IMR-90 (cell line): Measurements from ENCODE around the gene PCBP3. TPM values are rescaled to one million over a fixed set of nuclear protein-coding genes. Genes with fewer than 3 reads are reported as not detected.

ENCODE experiments used
- ATAC-seq: fragments of 200-7000 bp; cut with Tn5 transposase; 2 replicates; pipeline ENCODE4 v1.9.1; 2020; ENCODE audit warnings: low read depth, mild to moderate bottlenecking, moderate library complexity
- BruUV-seq: library from RNA; stranded (reverse); fragments of 400-500 nt; replicated peaks from 2 replicates; lab custom pipeline; 2021; lab: Mats Ljungman, UMichigan
- CTCF ChIA-PET: fragments of 300-600 bp; formaldehyde crosslinking; extraction: SDS; loops from one replicate; lab custom pipeline; 2021; ENCODE audit warnings: antibody characterized with exemption; lab: Yijun Ruan, JAX
- POLR2A ChIA-PET: fragments of 300-600 bp; sonication (Branson Sonifier 250); formaldehyde crosslinking; loops from one replicate; lab custom pipeline; 2022; ENCODE audit warnings: antibody characterized with exemption; ENCODE audit not compliant: unreplicated experiment; lab: Charles Lee
- DNase-seq: peaks from one replicate; pipeline ENCODE4 v3.0.0; 2013
- H2AFZ ChIP-seq: replicated peaks from 2 replicates; pipeline ENCODE3; 2013; ENCODE audit warnings: low read length, mild to moderate bottlenecking; ENCODE audit not compliant: poor library complexity
- H2AK5ac ChIP-seq: 2 replicates; pipeline ENCODE4 v1.6.1; 2013; ENCODE audit warnings: low read depth, low read length, inconsistent platforms
- H2AK9ac ChIP-seq: replicated peaks from 2 replicates; pipeline ENCODE3; 2013; ENCODE audit warnings: mild to moderate bottlenecking, low read depth, low read length, moderate library complexity; ENCODE audit not compliant: poor library complexity
- H2BK120ac ChIP-seq: 2 replicates; pipeline ENCODE4 v1.6.1; 2013; ENCODE audit warnings: low read depth, low read length, inconsistent platforms
- H2BK15ac ChIP-seq: 3 replicates; pipeline ENCODE4 v1.6.1; 2013; ENCODE audit warnings: low read depth, low read length, inconsistent platforms
- H2BK20ac ChIP-seq: 2 replicates; pipeline ENCODE4 v1.6.1; 2013; ENCODE audit warnings: low read depth, mild to moderate bottlenecking, inconsistent platforms, low read length, moderate library complexity
- H2BK5ac ChIP-seq: 2 replicates; pipeline ENCODE4 v1.6.1; 2013; ENCODE audit warnings: mild to moderate bottlenecking, low read depth, low read length, inconsistent platforms; ENCODE audit not compliant: poor library complexity, severe bottlenecking
- H3K14ac ChIP-seq: replicated peaks from 2 replicates; pipeline ENCODE4 v1.6.1; 2013; ENCODE audit warnings: low read depth, low read length, inconsistent platforms
- H3K18ac ChIP-seq: 2 replicates; pipeline ENCODE4 v1.6.1; 2013; ENCODE audit warnings: low read depth, low read length, control low read depth
- H3K23ac ChIP-seq: 2 replicates; pipeline ENCODE4 v1.6.1; 2013; ENCODE audit warnings: low read depth, low read length, inconsistent platforms
- H3K27ac ChIP-seq: 2 replicates; pipeline ENCODE4 v1.5.1; 2013; ENCODE audit warnings: mild to moderate bottlenecking, control low read depth, low read length; ENCODE audit not compliant: insufficient read depth
- H3K27me3 ChIP-seq: 2 replicates; pipeline ENCODE4 v1.6.1; 2013; ENCODE audit warnings: low read length; ENCODE audit not compliant: control insufficient read depth, insufficient read depth
- H3K36me3 ChIP-seq: 2 replicates; pipeline ENCODE4 v1.6.1; 2013; ENCODE audit warnings: low read length, mixed read lengths; ENCODE audit not compliant: control insufficient read depth, insufficient read depth
- H3K4ac ChIP-seq: 2 replicates; pipeline ENCODE4 v1.6.1; 2013; ENCODE audit warnings: low read depth, low read length, inconsistent platforms
- H3K4me1 ChIP-seq: 2 replicates; pipeline ENCODE4 v1.6.1; 2013; ENCODE audit warnings: low read length, mixed read lengths; ENCODE audit not compliant: control insufficient read depth, insufficient read depth
- H3K4me2 ChIP-seq: 2 replicates; pipeline ENCODE4 v1.6.1; 2013; ENCODE audit warnings: low read depth, mild to moderate bottlenecking, control low read depth, low read length, moderate library complexity
- H3K4me3 ChIP-seq: 2 replicates; pipeline ENCODE4 v1.5.1; 2013; ENCODE audit warnings: low read depth, mild to moderate bottlenecking, control low read depth, low read length, moderate library complexity; ENCODE audit not compliant: insufficient read depth
- H3K56ac ChIP-seq: 2 replicates; pipeline ENCODE4 v1.6.1; 2013; ENCODE audit warnings: low read length, inconsistent platforms; ENCODE audit not compliant: insufficient read depth; ENCODE audit errors: extremely low read depth
- H3K79me1 ChIP-seq, 2 experiments: 2 replicates each; pipeline ENCODE4 v1.6.1; 2013; ENCODE audit warnings: low read length in 2 of 2, inconsistent platforms in 1 of 2, low read depth in 1 of 2
- H3K9ac ChIP-seq: 2 replicates; pipeline ENCODE4 v1.6.1; 2013; ENCODE audit warnings: low read depth, low read length, control low read depth
- H3K9me1 ChIP-seq: 2 replicates; pipeline ENCODE4 v1.6.1; 2013; ENCODE audit warnings: low read length, inconsistent platforms; ENCODE audit not compliant: insufficient read depth
- H3K9me3 ChIP-seq: 2 replicates; pipeline ENCODE4 v1.6.1; 2013; ENCODE audit warnings: low read length; ENCODE audit not compliant: control insufficient read depth, insufficient read depth
- H4K20me1 ChIP-seq: 2 replicates; pipeline ENCODE4 v1.6.1; 2013; ENCODE audit warnings: low read length, inconsistent platforms; ENCODE audit not compliant: insufficient read depth
- H4K5ac ChIP-seq: 2 replicates; pipeline ENCODE4 v1.6.1; 2013; ENCODE audit warnings: mild to moderate bottlenecking, low read depth, low read length, control low read depth
- H4K8ac ChIP-seq, 2 experiments: 2 replicates each; pipeline ENCODE4 v1.6.1; 2013; ENCODE audit warnings: low read depth in 2 of 2, low read length in 2 of 2, control low read depth in 1 of 2, inconsistent platforms in 1 of 2
- H4K91ac ChIP-seq: 2 replicates; pipeline ENCODE4 v1.6.1; 2013; ENCODE audit warnings: low read depth, low read length, inconsistent platforms; ENCODE audit not compliant: insufficient read depth
- BHLHE40 ChIP-seq: fragments of 150-350 bp; IDR thresholded peaks from 2 replicates; pipeline ENCODE4 v1.6.1; 2016; ENCODE audit warnings: mild to moderate bottlenecking, low read depth, low read length
- CEBPB ChIP-seq: IDR thresholded peaks from 2 replicates; pipeline ENCODE4 v1.6.1; 2012; ENCODE audit warnings: low read depth, low read length, improper control_type of control experiment
- CHD1 ChIP-seq: IDR thresholded peaks from 2 replicates; pipeline ENCODE4 v1.6.1; 2012; ENCODE audit warnings: low read depth, low read length, improper control_type of control experiment
- CTCF ChIP-seq: conservative IDR thresholded peaks from 2 replicates; pipeline ENCODE4 v1.5.1; 2012; ENCODE audit warnings: mild to moderate bottlenecking, low read depth, low read length, improper control_type of control experiment
- FOS ChIP-seq: fragments of 150-350 bp; IDR thresholded peaks from 2 replicates; pipeline ENCODE4 v1.6.1; 2016; ENCODE audit warnings: low read depth, low read length
- MAFK ChIP-seq: IDR thresholded peaks from 2 replicates; pipeline ENCODE4 v1.6.1; 2012; ENCODE audit warnings: low read depth, low read length, improper control_type of control experiment
- MAZ ChIP-seq: IDR thresholded peaks from 2 replicates; pipeline ENCODE4 v1.6.1; 2012; ENCODE audit warnings: low read depth, mild to moderate bottlenecking, low read length, improper control_type of control experiment, moderate library complexity, borderline replicate concordance
- MXI1 ChIP-seq: IDR thresholded peaks from 2 replicates; pipeline ENCODE4 v1.6.1; 2012; ENCODE audit warnings: low read depth, mild to moderate bottlenecking, low read length, moderate library complexity, borderline replicate concordance
- NFE2L2 ChIP-seq: fragments of 150-350 bp; IDR thresholded peaks from 2 replicates; pipeline ENCODE4 v1.6.1; 2016; ENCODE audit warnings: low read depth, mild to moderate bottlenecking, low read length
- POLR2A ChIP-seq: IDR thresholded peaks from 2 replicates; pipeline ENCODE4 v1.6.1; 2012; ENCODE audit warnings: mild to moderate bottlenecking, low read depth, low read length
- RAD21 ChIP-seq: IDR thresholded peaks from 2 replicates; pipeline ENCODE4 v1.6.1; 2012; ENCODE audit warnings: low read length, improper control_type of control experiment
- RCOR1 ChIP-seq: IDR thresholded peaks from 2 replicates; pipeline ENCODE4 v1.6.1; 2012; ENCODE audit warnings: mild to moderate bottlenecking, low read length, improper control_type of control experiment; ENCODE audit not compliant: insufficient replicate concordance
- RFX5 ChIP-seq: IDR thresholded peaks from 2 replicates; pipeline ENCODE4 v1.8.0; 2012; ENCODE audit warnings: low read depth, mild to moderate bottlenecking, low read length, moderate library complexity
- SMC3 ChIP-seq: fragments of 150-350 bp; IDR thresholded peaks from 2 replicates; pipeline ENCODE4 v1.6.1; 2016; ENCODE audit warnings: low read depth, mild to moderate bottlenecking, antibody characterized with exemption, low read length, moderate library complexity
- whole genome bisulfite sequencing, 2 experiments: methylation state at CpG; one replicate each; pipeline versions ENCODE4 v1.1.5 to v1.1.7; 2013; ENCODE audit warnings: missing lambda C conversion rate in 2 of 2; ENCODE audit not compliant: insufficient read length in 1 of 2; ENCODE audit errors: extremely low coverage in 2 of 2; 5-methylcytosine and 5-hydroxymethylcytosine counted together
- dilution Hi-C: fragments of 300-500 bp; cut with HindIII; formaldehyde crosslinking; loops from one replicate; pipeline ENCODE4 v1.14.3; 2018; ENCODE audit warnings: low sequenced_read_pairs; ENCODE audit not compliant: unreplicated experiment
- in situ Hi-C: fragments of 300-500 bp; cut with MboI; formaldehyde crosslinking; loops from 3 replicates; pipeline ENCODE4 v1.14.3; 2019; ENCODE audit warnings: low sequenced_read_pairs, inconsistent platforms, mixed read lengths
- intact Hi-C: fragments of 100-400 bp; cut with micrococcal nuclease; formaldehyde crosslinking; loops from 2 replicates; pipeline ENCODE4 v1.10.0; 2022
- polyA plus RNA-seq, 3 experiments: library from polyadenylated mRNA; depleted of rRNA; stranded (reverse); fragments of >200 nt; gene quantifications; 2 replicates each; pipeline ENCODE4 v1.2.3, GENCODE V29; 2012; ENCODE audit warnings: low replicate concordance in 1 of 3
- total RNA-seq: library from RNA; depleted of rRNA; stranded (reverse); fragments of >200 nt; gene quantifications from 2 replicates; pipeline ENCODE4 v1.2.3, GENCODE V29; 2012
- TF ChIP-seq, protein P1 (sequence below): fragments of 150-350 bp; IDR thresholded peaks from 2 replicates; pipeline ENCODE4 v1.6.1; 2017; ENCODE audit warnings: mild to moderate bottlenecking, antibody characterized with exemption, low read length, low read depth
- TF ChIP-seq, protein P2 (sequence below): fragments of 150-350 bp; IDR thresholded peaks from 2 replicates; pipeline ENCODE4 v1.6.1; 2016; ENCODE audit warnings: low read depth, mild to moderate bottlenecking, low read length, moderate library complexity, borderline replicate concordance

Gene PCBP3
- total and polyA plus RNA-seq, 2 of the 4 experiments (the other 2 are of a cell fraction): 2.9 to 3.9 TPM

- no TSS peak for BruUV-seq
- CTCF ChIA-PET: no interaction called here
- no peak for DNase-seq
Measured at GRCh38 chr21:45914321-45914845, 270.9 kb downstream of the PCBP3 start.

More at GRCh38 chr21:45914321-45914845, 270.9 kb downstream of the PCBP3 start:
- Histone ChIP-seq H3K56ac (no peak overlapping the region), H2AK5ac (peak overlapping the region; percentile 58; the same call in 1 of the 2 replicates), H3K27ac (no peak overlapping the region), H3K23ac (no peak overlapping the region), H2AK9ac (no peak overlapping the region), H3K4ac (no peak overlapping the region), H4K20me1 (no peaks in the 10 kb centered on the region), H2BK120ac (no peak overlapping the region), H3K4me2 (no peak overlapping the region), H3K9ac (no peak overlapping the region), H3K4me3 (no peak overlapping the region), H3K4me1 (peaks cover 3% of the 10 kb centered on the region; the same call in 1 of the 2 replicates), H3K36me3 (peaks cover 2% of the 10 kb centered on the region; the same call in 1 of the 2 replicates), H3K9me1 (no peaks in the 10 kb centered on the region), H2BK5ac (no peak overlapping the region), H2BK15ac (no peak overlapping the region), H3K79me1 (no peaks in the 10 kb centered on the region), H3K14ac (no peak overlapping the region), H3K9me3 (no peaks in the 10 kb centered on the region), H2BK20ac (no peak overlapping the region), H4K91ac (no peak overlapping the region), H3K27me3 (peaks cover 3% of the 10 kb centered on the region; the same call in 1 of the 2 replicates), H3K18ac (no peak overlapping the region), H4K8ac (no peak overlapping the region), H4K5ac (no peak overlapping the region), H2AFZ (no peak overlapping the region)
- POLR2A ChIA-PET: no interaction called here
- in situ Hi-C loops (no loop called here), dilution Hi-C loops (no loop called here), intact Hi-C loops (no loop called here)
- WGBS, 2 experiments: 91% methylated on average over 10 of the region's 22 CpGs; no CpG with 5 or more reads in 1 of the 2 experiments
- TF ChIP-seq MXI1 (no peak), POLR2A (no peak), MAZ (no peak), FOS (no peak), MAFK (no peak), CTCF (no peak), BHLHE40 (no peak), RAD21 (no peak), NFE2L2 (no peak), RCOR1 (no peak), CEBPB (no peak), SMC3 (no peak), RFX5 (no peak), CHD1 (no peak)
- TF ChIP-seq, protein P1, sequence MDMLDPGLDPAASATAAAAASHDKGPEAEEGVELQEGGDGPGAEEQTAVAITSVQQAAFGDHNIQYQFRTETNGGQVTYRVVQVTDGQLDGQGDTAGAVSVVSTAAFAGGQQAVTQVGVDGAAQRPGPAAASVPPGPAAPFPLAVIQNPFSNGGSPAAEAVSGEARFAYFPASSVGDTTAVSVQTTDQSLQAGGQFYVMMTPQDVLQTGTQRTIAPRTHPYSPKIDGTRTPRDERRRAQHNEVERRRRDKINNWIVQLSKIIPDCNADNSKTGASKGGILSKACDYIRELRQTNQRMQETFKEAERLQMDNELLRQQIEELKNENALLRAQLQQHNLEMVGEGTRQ: no peak
- TF ChIP-seq, protein P2, sequence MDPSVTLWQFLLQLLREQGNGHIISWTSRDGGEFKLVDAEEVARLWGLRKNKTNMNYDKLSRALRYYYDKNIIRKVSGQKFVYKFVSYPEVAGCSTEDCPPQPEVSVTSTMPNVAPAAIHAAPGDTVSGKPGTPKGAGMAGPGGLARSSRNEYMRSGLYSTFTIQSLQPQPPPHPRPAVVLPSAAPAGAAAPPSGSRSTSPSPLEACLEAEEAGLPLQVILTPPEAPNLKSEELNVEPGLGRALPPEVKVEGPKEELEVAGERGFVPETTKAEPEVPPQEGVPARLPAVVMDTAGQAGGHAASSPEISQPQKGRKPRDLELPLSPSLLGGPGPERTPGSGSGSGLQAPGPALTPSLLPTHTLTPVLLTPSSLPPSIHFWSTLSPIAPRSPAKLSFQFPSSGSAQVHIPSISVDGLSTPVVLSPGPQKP: no peak
- no peak for ATAC-seq
